Inflammatory macrophage treated with lipopolysaccharide for 1 hour (primary cell): ENCODE measurements around the gene CFAP52.
"Not testable (repeated sequence)": the region's sequence is repeated elsewhere in the genome, so short reads cannot be mapped to it uniquely, and the experiment has no call there.

Source experiments
- DNase-seq, 2 donors: peaks; one replicate each; pipeline ENCODE4 v3.0.0-alpha.2; 2020 to 2022

The CFAP52 gene

GRCh38 chr17:9647014-9647413 lies 70.6 kb downstream of the CFAP52 start:
- no peak for DNase-seq

GRCh38 chr17:9648521-9649110 lies 72.2 kb downstream of the CFAP52 start:
- DNase-seq, result no peak

GRCh38 chr17:9658593-9659211 lies 82.3 kb downstream of the CFAP52 start:
- no peak for DNase-seq

- no peak for DNase-seq
These were observed 84.6 kb downstream of the CFAP52 start for GRCh38 chr17:9661027-9661426.

- DNase-seq, result not testable (repeated sequence)
These were observed 87.1 kb downstream of the CFAP52 start for GRCh38 chr17:9663511-9663910.

- DNase-seq, result no peak
These were observed 90.1 kb downstream of the CFAP52 start for GRCh38 chr17:9666461-9667050.

GRCh38 chr17:9668517-9668916 lies 92.1 kb downstream of the CFAP52 start:
- no peak for DNase-seq

- DNase-seq, result no peak
These were observed 93.1 kb downstream of the CFAP52 start for GRCh38 chr17:9669551-9670008.

- no peak for DNase-seq
These were observed 94.2 kb downstream of the CFAP52 start for GRCh38 chr17:9670596-9670995.

- no peak for DNase-seq
These were observed 95.1 kb downstream of the CFAP52 start for GRCh38 chr17:9671559-9671958.

- DNase-seq, result no peak
These were observed 95.8 kb downstream of the CFAP52 start for GRCh38 chr17:9672266-9672665.

GRCh38 chr17:9672691-9673090 lies 96.2 kb downstream of the CFAP52 start:
- DNase-seq, result no peak

GRCh38 chr17:9676084-9676483 lies 99.6 kb downstream of the CFAP52 start:
- no peak for DNase-seq

GRCh38 chr17:9676820-9677310 lies 100.4 kb downstream of the CFAP52 start:
- DNase-seq, result no peak

- no peak for DNase-seq
These were observed 101.0 kb downstream of the CFAP52 start for GRCh38 chr17:9677411-9677810.

GRCh38 chr17:9677896-9678295 lies 101.5 kb downstream of the CFAP52 start:
- no peak for DNase-seq

GRCh38 chr17:9684955-9685621 lies 108.6 kb downstream of the CFAP52 start:
- no peak for DNase-seq
